ENCODE results near the gene MRS2.

Gene MRS2

GRCh38 chr6:24402697-24403500 is at the start of gene MRS2:
MRS2 (plus strand) TSS chr6:24402936; CDS start chr6:24403047, 111 bp downstream.
- Histone ChIP-seq H3K27me3 (ENCODE audit: insufficient read depth, low read depth) (no peaks in the 10 kb centered on the region), H3K79me2 (ENCODE audit: insufficient read depth, low read depth) (peaks cover 20% of the 10 kb centered on the region), H3K4me1 (ENCODE audit: low read depth, poor library complexity, severe bottlenecking) (peaks cover 22% of the 10 kb centered on the region), H2AFZ (ENCODE audit: low read depth) (peak within 1 kb of the TSS; percentile 93), H3K4me3 (IDR thresholded peaks at IDR 0.05; ENCODE audit: insufficient read depth, low read depth, low read length) (peak within 1 kb of the TSS; percentile 57), H4K20me1 (ENCODE audit: insufficient read depth) (no peaks in the 10 kb centered on the region), H3K9ac (peak within 1 kb of the TSS; percentile 75), H3K27ac (peak within 1 kb of the TSS; percentile 24; the same call in 1 of the 2 replicates), H3K4me2 (peak within 1 kb of the TSS; percentile 99), H3K36me3 (ENCODE audit: insufficient read depth) (no peaks in the 10 kb centered on the region)
- no peak for TF ChIP-seq CTCF (conservative IDR thresholded peaks at IDR 0.05; ENCODE audit: low read depth, low read length)

GRCh38 chr6:24353861-24354260 is 48.9 kb upstream of the MRS2 start:
- no peaks in the 10 kb centered on the region for H3K79me2 ChIP-seq (ENCODE audit: insufficient read depth, low read depth)
- H3K36me3 ChIP-seq (ENCODE audit: insufficient read depth), result no peaks in the 10 kb centered on the region
- no peaks in the 10 kb centered on the region for H4K20me1 ChIP-seq (ENCODE audit: insufficient read depth)
- no peak overlapping the region for H3K4me3 ChIP-seq (IDR thresholded peaks at IDR 0.05; ENCODE audit: insufficient read depth, low read depth, low read length)
- no peaks in the 10 kb centered on the region for H3K27me3 ChIP-seq (ENCODE audit: insufficient read depth, low read depth)
- no peaks in the 10 kb centered on the region for H3K4me1 ChIP-seq (ENCODE audit: low read depth, poor library complexity, severe bottlenecking)
- TF ChIP-seq CTCF (conservative IDR thresholded peaks at IDR 0.05; ENCODE audit: low read depth, low read length), result no peak
- H3K4me2 ChIP-seq, result no peak overlapping the region
- H3K27ac ChIP-seq, result no peak overlapping the region
- H2AFZ ChIP-seq (ENCODE audit: low read depth), result no peak overlapping the region
- no peak overlapping the region for H3K9ac ChIP-seq

- TF ChIP-seq CTCF (conservative IDR thresholded peaks at IDR 0.05; ENCODE audit: low read depth, low read length), result no peak
- H3K4me2 ChIP-seq, result no peak overlapping the region
- no peaks in the 10 kb centered on the region for H3K36me3 ChIP-seq (ENCODE audit: insufficient read depth)
- H3K4me1 ChIP-seq (ENCODE audit: low read depth, poor library complexity, severe bottlenecking), result peaks cover 3% of the 10 kb centered on the region
- no peak overlapping the region for H3K4me3 ChIP-seq (IDR thresholded peaks at IDR 0.05; ENCODE audit: insufficient read depth, low read depth, low read length)
- H3K27ac ChIP-seq, result no peak overlapping the region
- H3K27me3 ChIP-seq (ENCODE audit: insufficient read depth, low read depth), result no peaks in the 10 kb centered on the region
- no peaks in the 10 kb centered on the region for H4K20me1 ChIP-seq (ENCODE audit: insufficient read depth)
- H3K79me2 ChIP-seq (ENCODE audit: insufficient read depth, low read depth), result no peaks in the 10 kb centered on the region
- no peak overlapping the region for H3K9ac ChIP-seq
- no peak overlapping the region for H2AFZ ChIP-seq (ENCODE audit: low read depth)
Measured at GRCh38 chr6:24355393-24355792, 47.3 kb upstream of the MRS2 start.

- Histone ChIP-seq H3K4me1 (ENCODE audit: low read depth, poor library complexity, severe bottlenecking) (peaks cover 3% of the 10 kb centered on the region), H4K20me1 (ENCODE audit: insufficient read depth) (no peaks in the 10 kb centered on the region), H2AFZ (ENCODE audit: low read depth) (no peak overlapping the region), H3K27me3 (ENCODE audit: insufficient read depth, low read depth) (no peaks in the 10 kb centered on the region), H3K4me3 (IDR thresholded peaks at IDR 0.05; ENCODE audit: insufficient read depth, low read depth, low read length) (no peak overlapping the region), H3K4me2 (no peak overlapping the region), H3K9ac (no peak overlapping the region), H3K36me3 (ENCODE audit: insufficient read depth) (no peaks in the 10 kb centered on the region), H3K79me2 (ENCODE audit: insufficient read depth, low read depth) (no peaks in the 10 kb centered on the region), H3K27ac (no peak overlapping the region)
- no peak for TF ChIP-seq CTCF (conservative IDR thresholded peaks at IDR 0.05; ENCODE audit: low read depth, low read length)
Measured at GRCh38 chr6:24356310-24356973, 46.3 kb upstream of the MRS2 start.

All from KMS-11 (cell line).